GM12878 (cell line): Measurements from ENCODE around the gene ZDHHC18. TPM values are rescaled to one million over a fixed set of nuclear protein-coding genes. Genes with fewer than 3 reads are reported as not detected.

Experiments
- ATF2 ChIP-seq: IDR thresholded peaks from 2 replicates; pipeline ENCODE4 v1.6.1; 2012; ENCODE audit warnings: low read length, inconsistent platforms
- CBFB ChIP-seq: IDR thresholded peaks from 2 replicates; pipeline ENCODE4 v1.6.1; 2016; ENCODE audit warnings: antibody characterized with exemption, low read depth
- CEBPB ChIP-seq, 2 experiments: fragments of 150-350 bp in 1 of 2; IDR thresholded peaks; 2 replicates each; pipeline ENCODE4 v1.6.1; 2012 to 2014; ENCODE audit warnings: low read depth in 2 of 2, low read length in 2 of 2, borderline replicate concordance in 1 of 2, inconsistent platforms in 1 of 2
- DPF2 ChIP-seq: fragments of 450-650 bp; IDR thresholded peaks from 2 replicates; pipeline ENCODE4 v1.6.1; 2017; ENCODE audit warnings: mild to moderate bottlenecking
- E4F1 ChIP-seq: fragments of 450-650 bp; IDR thresholded peaks from 2 replicates; pipeline ENCODE4 v1.6.1; 2018; ENCODE audit warnings: borderline replicate concordance, mild to moderate bottlenecking; ENCODE audit not compliant: partially characterized antibody
- EGR1 ChIP-seq, 2 experiments: IDR thresholded peaks; 1 replicate in 1 of 2; 2 replicates in 1 of 2; pipeline ENCODE4 v1.6.1; 2011 to 2012; ENCODE audit warnings: low read depth in 2 of 2, low read length in 2 of 2, borderline replicate concordance in 1 of 2, mild to moderate bottlenecking in 1 of 2, moderate library complexity in 1 of 2
- GATAD2B ChIP-seq: fragments of 450-650 bp; conservative IDR thresholded peaks from 2 replicates; pipeline ENCODE4 v1.6.1; 2017; ENCODE audit warnings: low read depth, mild to moderate bottlenecking, moderate library complexity
- MXI1 ChIP-seq: fragments of 150-350 bp; IDR thresholded peaks from 2 replicates; pipeline ENCODE4 v1.6.1; 2011; ENCODE audit warnings: low read depth, mild to moderate bottlenecking, inconsistent platforms, low read length, improper control_type of control experiment
- MYB ChIP-seq: fragments of 150-350 bp; IDR thresholded peaks from 2 replicates; pipeline ENCODE4 v1.6.1; 2014; ENCODE audit warnings: mild to moderate bottlenecking, low read depth, low read length, borderline replicate concordance
- NRF1 ChIP-seq: conservative IDR thresholded peaks from 2 replicates; pipeline ENCODE4 v1.6.1; 2011; ENCODE audit warnings: mild to moderate bottlenecking, low read depth, low read length, improper control_type of control experiment
- PBX3 ChIP-seq: IDR thresholded peaks from 2 replicates; pipeline ENCODE4 v1.6.1; 2011; ENCODE audit warnings: mild to moderate bottlenecking, low read depth, low read length, moderate library complexity; ENCODE audit not compliant: insufficient replicate concordance
- POLR2A ChIP-seq: IDR thresholded peaks from 2 replicates; pipeline ENCODE4 v1.6.1; 2011; ENCODE audit warnings: low read depth, mild to moderate bottlenecking, low read length
- ZNF217 ChIP-seq: fragments of 450-650 bp; IDR thresholded peaks from 2 replicates; pipeline ENCODE4 v1.6.1; 2017; ENCODE audit warnings: antibody characterized with exemption, mild to moderate bottlenecking
- ZNF384 ChIP-seq: IDR thresholded peaks from 2 replicates; pipeline ENCODE4 v1.6.1; 2012; ENCODE audit warnings: low read depth, mild to moderate bottlenecking, low read length, improper control_type of control experiment, borderline replicate concordance
- ZNF592 ChIP-seq: fragments of 450-650 bp; IDR thresholded peaks from 2 replicates; pipeline ENCODE4 v1.6.1; 2017; ENCODE audit warnings: mild to moderate bottlenecking, moderate library complexity
- polyA plus RNA-seq, 11 experiments: library from polyadenylated mRNA; depleted of rRNA in 4 of 11; unstranded in 6 of 11; stranded (reverse) in 5 of 11; fragments of >200 nt; fragmentation: Nextera tagmentation in 4 of 11; fragmentation: Illumina TruSeq in 1 of 11; extraction: Ambion mirVana in 4 of 11; extraction: Trizol in 1 of 11; gene quantifications; 1 replicate in 1 of 11; 2 replicates in 10 of 11; pipeline versions ENCODE4 v1.2.1 to v1.2.3, GENCODE V29; 2011 to 2016; ENCODE audit warnings: inconsistent platforms in 2 of 11, missing spikeins in 2 of 11, low read depth in 1 of 11
- total RNA-seq, 4 experiments: library from RNA; depleted of rRNA in 3 of 4; stranded (reverse); fragments of >200 nt in 3 of 4; fragmentation: Illumina TruSeq in 1 of 4; extraction: Trizol in 1 of 4; gene quantifications; 2 replicates each; pipeline versions ENCODE4 v1.2.1 to v1.2.3, GENCODE V29; 2013 to 2021

Gene ZDHHC18
- total and polyA plus RNA-seq, 10 of the 15 experiments (the other 5 are each of a cell fraction or from before 2014, with no cell fraction given), result 0.40 to 81.2 (median 21.3) TPM

GRCh38 chr1:26889551-26890466, 63.3 kb downstream of the ZDHHC18 start, which contains the start of gene GPN2 (continued):
- no peak for TF ChIP-seq ZNF384
- TF ChIP-seq CEBPB (IDR thresholded peaks at IDR 0.05; ENCODE audit: borderline replicate concordance in 1 of 2, low read depth in 2 of 2, low read length in 2 of 2), result no peak
- TF ChIP-seq ZNF217, result no peak
- peak; percentile 33; the same call in 1 of the 2 replicates for TF ChIP-seq GATAD2B
- peak in 1 of 2 experiments; percentile 41; a peak in 1 of 3 replicates for TF ChIP-seq EGR1 (IDR thresholded peaks at IDR 0.05; ENCODE audit: borderline replicate concordance in 1 of 2, low read depth in 2 of 2, low read length in 2 of 2)
- TF ChIP-seq ZNF592, result no peak
- TF ChIP-seq POLR2A, result peak; percentile 94
- peak; percentile 20; the same call in 1 of the 2 replicates for TF ChIP-seq DPF2
- TF ChIP-seq ATF2, result no peak
- TF ChIP-seq CBFB, result peak; percentile 47; the same call in 1 of the 2 replicates
- peak; percentile 73; the same call in 1 of the 2 replicates for TF ChIP-seq MXI1
- peak; percentile 33 for TF ChIP-seq E4F1
- TF ChIP-seq PBX3, result no peak
- TF ChIP-seq MYB, result no peak
- peak; percentile 30; the same call in 1 of the 2 replicates for TF ChIP-seq NRF1
